Activated naive CD8-positive, alpha-beta T cell treated with anti-CD3 and anti-CD28 coated beads, Interleukin-2, amount 10 ng/mL, durations not matched to agents 7 days and 5 days (primary cell): Measurements from ENCODE around the gene IGSF21. TPM values are rescaled to one million over a fixed set of nuclear protein-coding genes. Genes with fewer than 3 reads are reported as not detected.

Experiments used
- ATAC-seq: fragments of 150-1000 bp; cut with Tn5 transposase; one replicate; pipeline ENCODE4 v1.10.0; 2021; ENCODE audit warnings: low read depth, moderate library complexity
- POLR2A ChIA-PET: fragments of 350-600 bp; sonication (Branson Sonifier 250); formaldehyde crosslinking; loops from one replicate; lab custom pipeline; 2021; ENCODE audit warnings: antibody characterized with exemption; lab: Charles Lee
- DNase-seq: peaks from one replicate; pipeline ENCODE4 v3.0.0; 2021
- H3K27ac Mint-ChIP-seq: one replicate; pipeline ENCODE4 v1.8.0; 2022; ENCODE audit warnings: mild to moderate bottlenecking, mixed read lengths
- H3K27me3 Mint-ChIP-seq: one replicate; pipeline ENCODE4 v1.8.0; 2022; ENCODE audit warnings: mild to moderate bottlenecking, moderate library complexity, mixed read lengths
- H3K36me3 Mint-ChIP-seq: one replicate; pipeline ENCODE4 v1.8.0; 2021; ENCODE audit warnings: mild to moderate bottlenecking, mixed read lengths
- H3K4me1 Mint-ChIP-seq: one replicate; pipeline ENCODE4 v1.8.0; 2021; ENCODE audit warnings: mixed read lengths
- H3K4me3 Mint-ChIP-seq: one replicate; pipeline ENCODE4 v1.8.0; 2022; ENCODE audit warnings: mild to moderate bottlenecking, moderate library complexity, mixed read lengths
- H3K9me3 Mint-ChIP-seq: one replicate; pipeline ENCODE4 v1.8.0; 2021; ENCODE audit warnings: mixed read lengths
- total RNA-seq, 2 experiments: library from RNA; stranded (reverse); gene quantifications; one replicate each; pipeline ENCODE4 v1.2.3, GENCODE V29; 2021

The IGSF21 gene
- total RNA-seq, 2 experiments from 2014 or later: not detected

DNA sequence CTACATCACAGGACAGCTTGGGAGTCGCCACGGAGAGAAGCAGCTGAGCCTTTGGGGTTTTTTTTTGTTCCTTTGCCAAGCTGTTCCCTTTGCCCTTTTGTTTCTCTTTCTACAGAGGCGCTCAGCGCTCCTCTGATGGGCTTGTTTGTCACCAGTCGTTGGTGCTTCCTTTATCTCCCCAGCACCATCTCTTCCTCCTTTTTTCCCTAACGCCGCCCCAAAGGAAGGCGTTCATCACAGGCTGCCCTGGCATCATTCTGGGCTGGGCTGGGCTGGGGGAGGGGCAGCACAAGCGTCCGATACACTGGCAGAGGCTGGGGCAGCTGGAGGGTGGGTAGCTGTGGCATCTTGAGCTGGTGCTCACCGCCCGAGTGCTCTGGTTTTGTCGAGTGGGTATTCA, 10.5 kb downstream of the IGSF21 start:
- POLR2A ChIA-PET: no interaction called here
- Mint-ChIP-seq H3K36me3 (no peaks in the 10 kb centered on the region), H3K9me3 (no peaks in the 10 kb centered on the region), H3K27me3 (peaks cover 21% of the 10 kb centered on the region), H3K27ac (no peak overlapping the region), H3K4me1 (no peaks in the 10 kb centered on the region), H3K4me3 (no peak overlapping the region)
- no peak for DNase-seq
- no peak for ATAC-seq

GRCh38 chr1:18118491-18118890, 10.9 kb downstream of the IGSF21 start:
- Mint-ChIP-seq H3K36me3 (no peaks in the 10 kb centered on the region), H3K27me3 (peaks cover 19% of the 10 kb centered on the region), H3K27ac (no peak overlapping the region), H3K9me3 (no peaks in the 10 kb centered on the region), H3K4me3 (no peak overlapping the region), H3K4me1 (no peaks in the 10 kb centered on the region)
- DNase-seq: no peak
- ATAC-seq: no peak
- POLR2A ChIA-PET: no interaction called here

GRCh38 chr1:18119289-18119688, 11.7 kb downstream of the IGSF21 start:
- ATAC-seq (no peak), DNase-seq (no peak)
- Mint-ChIP-seq H3K9me3 (no peaks in the 10 kb centered on the region), H3K4me1 (no peaks in the 10 kb centered on the region), H3K36me3 (no peaks in the 10 kb centered on the region), H3K4me3 (no peak overlapping the region), H3K27me3 (peaks cover 19% of the 10 kb centered on the region), H3K27ac (no peak overlapping the region)
- POLR2A ChIA-PET: no interaction called here

- H3K4me3 Mint-ChIP-seq: no peak overlapping the region
- POLR2A ChIA-PET: no interaction called here
- DNase-seq (no peak), ATAC-seq (no peak)
- H3K4me1 Mint-ChIP-seq: no peaks in the 10 kb centered on the region
- H3K27ac Mint-ChIP-seq: no peak overlapping the region
- H3K9me3 Mint-ChIP-seq: no peaks in the 10 kb centered on the region
- H3K27me3 Mint-ChIP-seq: peaks cover 19% of the 10 kb centered on the region
- H3K36me3 Mint-ChIP-seq: no peaks in the 10 kb centered on the region
These were observed 12.3 kb downstream of the IGSF21 start for GRCh38 chr1:18119771-18120377.

DNA sequence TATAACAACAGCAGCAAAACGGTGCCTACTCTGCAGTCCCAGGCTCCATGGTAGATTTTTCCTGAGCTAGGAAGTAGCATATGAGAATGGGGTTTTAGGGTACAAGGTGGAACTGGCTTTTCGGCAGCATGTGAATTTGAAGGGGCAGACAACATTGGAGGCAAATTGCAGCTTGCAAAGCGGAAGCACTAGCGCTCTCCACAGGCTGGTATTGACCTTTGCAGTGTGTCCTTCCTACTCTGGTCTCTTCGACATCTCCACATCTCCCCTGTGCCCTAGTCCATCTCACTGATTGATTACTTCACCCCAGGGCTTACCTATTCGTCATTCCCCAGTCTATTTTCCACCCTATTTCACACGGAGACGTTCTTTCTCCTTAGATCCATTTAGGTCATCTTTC, 13.0 kb downstream of the IGSF21 start:
- POLR2A ChIA-PET: no interaction called here
- Mint-ChIP-seq H3K36me3 (no peaks in the 10 kb centered on the region), H3K27me3 (peaks cover 14% of the 10 kb centered on the region), H3K4me1 (no peaks in the 10 kb centered on the region), H3K9me3 (no peaks in the 10 kb centered on the region), H3K4me3 (no peak overlapping the region), H3K27ac (no peak overlapping the region)
- no peak for ATAC-seq
- no peak for DNase-seq

DNA sequence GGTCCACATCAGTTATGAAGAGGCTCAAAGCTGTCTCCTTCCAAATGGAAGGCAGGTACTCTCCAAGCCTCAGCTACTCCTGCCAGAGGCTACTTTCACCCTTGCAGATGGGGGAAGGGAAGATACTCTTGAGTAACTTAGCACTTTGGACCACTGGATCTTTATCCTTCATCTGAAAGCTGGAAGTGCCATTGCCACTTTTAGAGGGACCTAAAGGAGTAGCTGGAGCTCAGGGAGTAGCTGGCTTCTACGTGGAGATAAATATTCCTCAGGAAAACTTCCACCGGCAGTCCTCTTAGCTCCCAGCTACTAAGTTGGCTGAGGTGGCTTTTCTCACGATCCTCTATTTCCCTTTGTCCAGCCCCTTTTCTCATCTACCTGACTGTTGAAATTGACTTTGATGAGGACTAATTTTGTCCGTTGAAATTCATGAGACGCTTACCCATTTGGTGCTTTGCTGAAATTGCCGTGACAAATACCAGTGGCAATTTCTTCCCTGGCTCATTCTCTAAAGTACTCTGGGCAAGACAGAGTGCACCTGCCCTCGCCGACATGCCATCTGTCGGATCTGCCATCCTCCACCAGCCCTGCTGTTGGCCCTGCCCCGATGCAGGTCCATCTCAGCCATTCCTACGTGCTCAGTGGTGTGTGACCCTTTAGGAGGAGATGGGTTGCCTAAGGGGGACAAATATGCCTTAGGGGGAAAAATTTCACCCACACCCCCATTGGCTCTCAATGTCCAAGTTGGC, 13.6 kb downstream of the IGSF21 start:
- no peaks in the 10 kb centered on the region for H3K9me3 Mint-ChIP-seq
- ATAC-seq (no peak), DNase-seq (no peak)
- no peaks in the 10 kb centered on the region for H3K36me3 Mint-ChIP-seq
- POLR2A ChIA-PET: no interaction called here
- no peak overlapping the region for H3K27ac Mint-ChIP-seq
- no peaks in the 10 kb centered on the region for H3K4me1 Mint-ChIP-seq
- H3K4me3 Mint-ChIP-seq: no peak overlapping the region
- H3K27me3 Mint-ChIP-seq: peaks cover 12% of the 10 kb centered on the region

DNA sequence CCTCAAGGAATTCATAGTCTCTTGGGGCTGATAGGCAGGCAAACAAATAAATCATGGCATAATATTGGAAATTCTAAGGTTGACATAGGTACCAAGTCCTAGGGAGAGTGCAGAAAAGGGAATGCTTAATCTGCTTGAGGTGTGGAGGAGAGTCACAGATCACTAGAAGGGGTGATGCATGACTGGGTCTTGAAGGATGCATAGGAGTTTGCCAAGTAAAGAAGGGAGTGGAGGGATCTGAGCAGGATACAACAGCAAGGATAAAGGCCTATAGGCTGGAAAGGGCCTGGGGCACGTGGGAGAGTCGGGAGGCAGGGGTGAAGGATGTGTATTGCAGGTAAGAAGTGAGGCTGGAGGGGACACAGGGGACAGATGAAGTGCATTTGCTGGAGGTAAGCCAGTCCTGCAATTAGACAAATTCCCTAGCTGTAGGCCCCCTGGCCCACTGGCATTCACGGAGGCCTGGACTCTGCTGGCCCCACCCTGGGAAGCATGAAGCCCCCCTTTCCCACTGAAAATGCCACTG, 15.9 kb downstream of the IGSF21 start:
- H3K4me3 Mint-ChIP-seq: no peak overlapping the region
- no peak overlapping the region for H3K27ac Mint-ChIP-seq
- peaks cover 4% of the 10 kb centered on the region for H3K27me3 Mint-ChIP-seq
- ATAC-seq (no peak), DNase-seq (no peak)
- H3K36me3 Mint-ChIP-seq: no peaks in the 10 kb centered on the region
- no peaks in the 10 kb centered on the region for H3K9me3 Mint-ChIP-seq
- POLR2A ChIA-PET: no interaction called here
- H3K4me1 Mint-ChIP-seq: no peaks in the 10 kb centered on the region

DNA sequence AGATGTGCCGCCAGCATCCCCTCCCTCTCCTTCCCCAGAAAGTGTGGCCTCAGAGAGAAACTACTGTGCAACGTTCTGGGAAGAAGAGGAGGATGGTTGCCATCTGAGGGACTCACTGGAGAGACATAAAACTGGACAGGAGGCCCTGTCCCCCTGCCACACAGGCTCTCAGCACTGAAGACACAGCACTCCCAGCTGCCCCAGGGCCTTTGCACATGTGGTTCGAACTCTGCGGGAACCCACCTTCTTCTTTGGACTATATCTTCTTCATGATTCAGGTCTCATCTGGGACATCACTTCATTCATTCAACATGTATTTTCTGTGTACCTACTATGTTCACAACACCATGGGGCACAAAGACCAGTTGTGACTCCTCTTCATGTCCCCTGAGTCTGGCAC, 17.4 kb downstream of the IGSF21 start:
- POLR2A ChIA-PET: no interaction called here
- no peak overlapping the region for H3K4me3 Mint-ChIP-seq
- no peaks in the 10 kb centered on the region for H3K9me3 Mint-ChIP-seq
- no peaks in the 10 kb centered on the region for H3K27me3 Mint-ChIP-seq
- no peaks in the 10 kb centered on the region for H3K36me3 Mint-ChIP-seq
- no peaks in the 10 kb centered on the region for H3K4me1 Mint-ChIP-seq
- H3K27ac Mint-ChIP-seq: no peak overlapping the region
- no peak for DNase-seq
- ATAC-seq: no peak

- DNase-seq (no peak), ATAC-seq (no peak)
- Mint-ChIP-seq H3K27ac (no peak overlapping the region), H3K27me3 (no peaks in the 10 kb centered on the region), H3K9me3 (no peaks in the 10 kb centered on the region), H3K36me3 (no peaks in the 10 kb centered on the region), H3K4me3 (no peak overlapping the region), H3K4me1 (no peaks in the 10 kb centered on the region)
- POLR2A ChIA-PET: no interaction called here
These were observed 19.0 kb downstream of the IGSF21 start for GRCh38 chr1:18126616-18127015.

DNA sequence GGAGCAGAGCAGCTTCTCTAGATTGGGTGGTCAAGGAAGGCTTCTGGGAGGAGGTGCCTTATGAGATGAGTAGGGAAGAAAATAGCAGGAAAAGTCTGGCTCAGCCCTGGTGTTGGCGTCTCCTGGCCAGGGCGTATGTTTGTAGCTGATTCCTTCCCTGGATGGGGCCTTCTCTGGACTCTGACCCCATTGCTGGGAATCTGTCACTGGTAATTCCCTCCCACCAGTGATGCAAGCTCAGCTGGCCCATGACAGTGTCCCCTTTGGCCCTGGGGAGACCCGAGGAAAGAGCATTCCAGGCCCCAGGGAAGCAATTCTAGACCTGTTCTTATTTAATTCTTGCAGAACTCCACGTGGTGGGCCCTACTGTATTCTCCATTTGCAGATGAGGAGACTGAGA, 20.7 kb downstream of the IGSF21 start:
- Mint-ChIP-seq H3K4me3 (no peak overlapping the region), H3K4me1 (no peaks in the 10 kb centered on the region), H3K36me3 (no peaks in the 10 kb centered on the region), H3K27ac (no peak overlapping the region), H3K9me3 (no peaks in the 10 kb centered on the region), H3K27me3 (no peaks in the 10 kb centered on the region)
- DNase-seq (no peak), ATAC-seq (no peak)
- POLR2A ChIA-PET: no interaction called here

DNA sequence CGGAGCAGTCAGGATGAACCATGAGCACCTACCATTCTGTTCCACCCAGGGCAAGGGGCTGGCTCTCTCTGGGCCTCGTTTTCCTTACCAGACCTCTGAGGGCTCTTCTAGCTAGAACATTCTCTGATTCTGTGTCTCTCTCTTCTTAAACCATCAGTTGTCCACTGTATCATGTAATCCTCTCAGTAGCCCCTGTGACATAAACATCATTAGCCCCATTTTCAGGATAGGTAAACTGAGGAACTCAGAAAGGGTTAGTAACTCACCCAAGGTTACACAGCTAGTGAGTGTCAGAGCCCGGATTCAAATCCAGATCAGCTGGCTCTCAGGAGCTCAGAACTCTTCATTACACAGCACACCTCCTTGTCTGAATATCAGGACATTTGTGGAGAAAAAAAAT, 22.8 kb downstream of the IGSF21 start:
- Mint-ChIP-seq H3K4me1 (no peaks in the 10 kb centered on the region), H3K4me3 (no peak overlapping the region), H3K9me3 (no peaks in the 10 kb centered on the region), H3K27me3 (peaks cover 5% of the 10 kb centered on the region), H3K36me3 (no peaks in the 10 kb centered on the region), H3K27ac (no peak overlapping the region)
- ATAC-seq (no peak), DNase-seq (no peak)
- POLR2A ChIA-PET: no interaction called here

DNA sequence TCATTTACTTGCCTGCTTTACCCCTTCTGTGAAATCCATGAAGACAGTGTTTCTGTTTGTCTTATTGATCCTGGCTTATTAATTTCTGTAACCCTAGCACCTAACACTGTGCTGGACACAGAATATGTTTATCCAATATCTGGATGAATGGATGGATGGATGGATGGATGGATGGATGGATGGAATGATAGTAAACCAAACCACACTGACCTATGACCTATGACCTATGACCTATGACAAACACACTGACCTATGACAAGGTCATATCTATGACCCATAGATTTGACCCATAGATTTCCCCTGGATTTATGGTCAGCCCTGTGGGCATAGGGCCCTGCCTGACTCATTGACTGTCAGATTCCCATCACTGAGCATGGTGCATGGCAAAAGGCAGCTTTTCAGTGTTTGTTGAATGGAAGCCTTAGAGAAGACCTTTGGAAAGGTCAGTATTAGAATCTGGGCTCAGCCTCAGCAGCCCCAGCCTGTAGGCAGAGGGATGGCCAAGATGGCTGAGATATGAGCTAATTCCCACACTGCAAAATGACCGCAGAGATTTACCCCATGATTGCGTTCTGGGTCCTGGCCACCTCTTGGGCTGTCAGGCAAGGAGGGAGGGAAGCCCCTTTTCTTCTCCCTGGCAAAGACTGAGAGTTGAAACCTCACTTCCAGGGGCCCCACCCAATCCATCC, 24.6 kb downstream of the IGSF21 start:
- ATAC-seq (no peak), DNase-seq (no peak)
- POLR2A ChIA-PET: no interaction called here
- H3K27ac Mint-ChIP-seq: no peak overlapping the region
- no peaks in the 10 kb centered on the region for H3K36me3 Mint-ChIP-seq
- no peaks in the 10 kb centered on the region for H3K9me3 Mint-ChIP-seq
- H3K27me3 Mint-ChIP-seq: peaks cover 5% of the 10 kb centered on the region
- no peak overlapping the region for H3K4me3 Mint-ChIP-seq
- no peaks in the 10 kb centered on the region for H3K4me1 Mint-ChIP-seq

- Mint-ChIP-seq H3K36me3 (no peaks in the 10 kb centered on the region), H3K4me1 (no peaks in the 10 kb centered on the region), H3K27me3 (peaks cover 5% of the 10 kb centered on the region), H3K27ac (no peak overlapping the region), H3K9me3 (no peaks in the 10 kb centered on the region), H3K4me3 (no peak overlapping the region)
- ATAC-seq: no peak
- no peak for DNase-seq
- POLR2A ChIA-PET: no interaction called here
These were observed 25.3 kb downstream of the IGSF21 start for GRCh38 chr1:18132711-18133541.
